Activated CD8-positive, alpha-beta memory T cell treated with anti-CD3 and anti-CD28 coated beads for 24 hours (primary cell): ENCODE results near the gene TTN.

Experiments
- DNase-seq: peaks from one replicate; pipeline ENCODE4 v3.0.0-alpha.2; 2020

The TTN gene

GRCh38 chr2:178811045-178811444, 3.8 kb upstream of the TTN start:
- no peak for DNase-seq

- DNase-seq = no peak
These were observed 3.2 kb upstream of the TTN start for GRCh38 chr2:178810422-178810821.

DNA sequence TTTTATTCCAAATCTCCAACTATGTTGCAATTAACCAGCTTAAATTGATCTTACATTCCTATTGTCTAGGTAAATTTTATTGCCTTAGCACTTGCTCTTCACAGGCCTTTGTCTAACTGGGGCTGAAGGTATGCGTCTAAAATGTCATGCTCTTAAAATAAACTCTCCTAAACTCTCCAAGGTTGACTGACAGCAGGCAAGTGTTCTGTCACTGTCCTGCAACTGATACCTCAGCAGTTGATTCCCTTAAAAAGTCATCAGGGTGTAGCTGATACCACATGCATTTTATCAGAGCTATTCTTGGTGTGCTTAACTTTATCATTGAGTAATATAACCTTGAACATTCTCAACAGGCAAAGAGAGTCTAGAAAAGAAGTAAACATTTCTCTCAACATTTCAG, 680 bp downstream of the TTN start:
- DNase-seq = no peak

GRCh38 chr2:178805457-178805856, 1.8 kb downstream of the TTN start:
- no peak for DNase-seq

GRCh38 chr2:178804791-178805190, 2.4 kb downstream of the TTN start:
- DNase-seq = no peak

DNA sequence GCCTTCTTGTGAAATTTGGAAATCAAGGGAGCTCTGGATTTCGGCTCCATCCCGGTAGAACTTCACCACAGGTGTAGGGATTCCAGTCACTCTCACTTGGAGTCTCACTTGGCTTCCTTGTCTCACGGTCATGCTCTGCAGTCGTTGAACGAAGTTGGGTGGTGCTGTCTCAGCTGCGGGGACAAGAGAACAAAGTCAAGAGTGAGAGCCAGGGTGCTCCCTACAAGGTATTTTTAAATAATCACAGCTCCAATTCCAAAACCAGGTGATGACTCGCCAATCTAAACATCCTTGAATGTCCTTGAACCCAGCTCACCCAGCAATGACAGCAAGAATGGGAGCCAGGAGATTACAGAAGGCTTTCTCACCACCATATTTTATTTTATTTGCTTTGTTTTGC, 6.7 kb downstream of the TTN start:
- DNase-seq = no peak

DNA sequence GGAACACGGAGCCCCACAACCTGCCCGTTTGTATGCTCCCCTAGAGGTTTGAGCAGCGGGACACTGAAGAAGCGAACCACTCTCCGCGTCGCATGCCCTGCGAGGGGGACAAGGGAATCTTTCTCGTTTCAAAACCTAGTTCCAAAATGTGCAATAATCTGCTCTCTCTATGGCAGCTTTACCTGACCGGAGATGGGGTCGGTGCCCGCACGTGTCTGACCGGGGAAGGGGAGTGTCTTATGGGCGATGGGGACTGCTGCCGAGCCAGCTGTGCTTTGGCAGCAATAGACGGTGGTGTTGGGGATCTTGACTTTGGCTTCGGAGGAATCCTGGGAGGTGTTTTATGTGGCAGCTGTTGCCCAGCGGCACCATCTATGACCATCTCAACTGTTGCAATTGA, 7.9 kb downstream of the TTN start:
- DNase-seq = no peak

DNA sequence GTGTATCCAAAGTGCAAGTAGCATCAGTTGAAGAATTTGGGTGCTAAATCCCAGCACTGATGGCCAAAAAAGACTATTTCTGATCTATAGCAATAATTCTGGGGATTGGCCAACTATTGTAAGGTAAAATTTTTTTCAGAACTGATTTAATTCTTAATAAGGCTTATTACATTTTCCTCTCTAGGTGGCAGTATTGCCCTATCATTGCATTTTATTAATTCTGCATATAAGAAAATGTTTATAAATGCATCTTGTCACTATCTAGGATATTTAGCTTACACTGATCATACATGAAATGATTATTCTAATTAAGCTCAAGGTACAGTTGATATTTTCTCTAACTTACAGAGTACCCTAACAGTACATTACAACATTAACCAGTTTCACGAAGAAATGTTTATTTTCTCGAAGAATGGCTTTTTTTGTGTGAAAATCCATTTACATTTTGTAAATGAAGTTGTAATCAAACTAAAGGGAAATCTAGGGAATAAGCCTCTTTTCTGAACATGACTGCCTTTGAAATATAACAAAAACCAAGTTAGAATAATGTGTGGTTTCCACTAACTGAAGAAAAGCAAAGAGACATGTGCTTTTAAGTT, 11.0 kb downstream of the TTN start:
- DNase-seq = no peak

- no peak for DNase-seq
These were observed 19.3 kb downstream of the TTN start for GRCh38 chr2:178787934-178788333.

DNA sequence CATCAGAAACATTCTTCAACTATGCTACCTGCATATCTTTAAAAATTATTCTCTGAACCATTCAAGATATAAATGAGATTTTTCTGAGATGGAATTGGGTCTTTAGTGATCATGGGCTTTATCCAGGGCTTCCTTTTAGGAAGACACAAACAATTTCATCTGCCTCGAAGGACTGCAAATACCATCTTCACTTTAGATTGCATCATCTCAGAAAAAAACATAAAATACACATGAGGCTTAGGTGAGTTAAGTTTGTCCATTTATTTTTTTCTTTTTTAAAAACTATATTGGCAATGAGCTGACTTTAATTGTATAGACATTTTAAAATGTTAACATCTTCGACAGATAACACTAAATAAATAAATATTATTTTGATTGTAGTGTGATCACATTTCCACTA, 20.1 kb downstream of the TTN start:
- DNase-seq = no peak

DNA sequence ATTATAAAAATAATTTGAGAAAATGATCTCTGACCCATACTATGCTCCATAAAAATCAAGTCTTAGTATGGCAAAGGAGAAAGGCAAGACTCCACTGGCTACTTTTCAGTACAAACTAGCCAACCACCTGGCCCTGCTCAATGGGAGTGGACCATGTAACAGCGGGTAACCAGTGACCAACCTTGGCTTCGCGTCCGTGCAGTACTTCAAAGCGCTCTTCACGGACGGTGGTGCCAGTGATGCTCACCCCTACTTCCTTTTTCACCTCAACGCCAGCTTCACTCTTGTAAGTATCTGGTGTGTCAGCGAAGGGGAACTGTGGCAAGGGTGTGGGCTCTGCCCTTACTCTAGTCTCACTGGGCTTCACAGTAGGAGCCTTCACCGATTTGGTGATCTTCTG, 23.3 kb downstream of the TTN start:
- DNase-seq = no peak

- no peak for DNase-seq
These were observed 25.0 kb downstream of the TTN start for GRCh38 chr2:178782236-178782635.

DNA sequence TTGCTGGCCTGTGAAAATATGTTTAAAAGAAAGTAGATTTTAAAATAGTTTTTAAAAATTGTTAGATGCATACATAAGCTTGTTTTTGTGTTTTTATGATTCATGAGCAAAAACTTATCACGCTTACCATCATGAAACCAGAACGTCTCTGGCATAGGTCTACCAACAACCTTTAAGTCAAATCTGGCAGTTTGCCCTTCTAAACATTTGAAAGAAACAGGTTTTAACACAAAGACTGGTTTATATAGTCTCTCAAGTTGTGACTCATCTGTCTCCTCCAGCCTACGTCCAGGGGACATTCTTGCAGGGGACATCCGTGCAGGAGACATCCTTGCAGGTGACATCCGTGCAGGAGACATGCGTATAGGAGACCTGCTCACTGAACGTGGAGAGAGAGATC, 29.6 kb downstream of the TTN start:
- no peak for DNase-seq

GRCh38 chr2:178776751-178777150, 30.5 kb downstream of the TTN start:
- no peak for DNase-seq

- no peak for DNase-seq
These were observed 31.2 kb downstream of the TTN start for GRCh38 chr2:178775975-178776374.

DNA sequence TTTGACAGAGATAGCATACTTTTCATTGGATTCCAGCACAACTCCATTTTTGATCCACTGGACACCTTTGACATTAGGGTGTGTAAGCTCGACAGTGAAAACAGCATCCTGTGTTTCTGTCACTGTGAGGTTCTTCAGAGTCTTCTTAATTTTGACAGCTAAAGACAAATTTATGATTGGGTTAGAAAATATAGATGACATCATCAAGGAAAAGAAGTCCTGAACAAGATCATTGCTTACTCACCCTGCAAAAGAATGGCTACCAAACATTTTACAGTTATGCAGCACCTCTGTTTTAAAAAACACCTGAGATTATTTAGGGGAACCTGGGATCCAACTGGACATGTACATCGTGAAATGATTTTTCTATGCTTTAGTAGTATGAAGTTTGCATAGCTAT, 36.7 kb downstream of the TTN start:
- DNase-seq = no peak

DNA sequence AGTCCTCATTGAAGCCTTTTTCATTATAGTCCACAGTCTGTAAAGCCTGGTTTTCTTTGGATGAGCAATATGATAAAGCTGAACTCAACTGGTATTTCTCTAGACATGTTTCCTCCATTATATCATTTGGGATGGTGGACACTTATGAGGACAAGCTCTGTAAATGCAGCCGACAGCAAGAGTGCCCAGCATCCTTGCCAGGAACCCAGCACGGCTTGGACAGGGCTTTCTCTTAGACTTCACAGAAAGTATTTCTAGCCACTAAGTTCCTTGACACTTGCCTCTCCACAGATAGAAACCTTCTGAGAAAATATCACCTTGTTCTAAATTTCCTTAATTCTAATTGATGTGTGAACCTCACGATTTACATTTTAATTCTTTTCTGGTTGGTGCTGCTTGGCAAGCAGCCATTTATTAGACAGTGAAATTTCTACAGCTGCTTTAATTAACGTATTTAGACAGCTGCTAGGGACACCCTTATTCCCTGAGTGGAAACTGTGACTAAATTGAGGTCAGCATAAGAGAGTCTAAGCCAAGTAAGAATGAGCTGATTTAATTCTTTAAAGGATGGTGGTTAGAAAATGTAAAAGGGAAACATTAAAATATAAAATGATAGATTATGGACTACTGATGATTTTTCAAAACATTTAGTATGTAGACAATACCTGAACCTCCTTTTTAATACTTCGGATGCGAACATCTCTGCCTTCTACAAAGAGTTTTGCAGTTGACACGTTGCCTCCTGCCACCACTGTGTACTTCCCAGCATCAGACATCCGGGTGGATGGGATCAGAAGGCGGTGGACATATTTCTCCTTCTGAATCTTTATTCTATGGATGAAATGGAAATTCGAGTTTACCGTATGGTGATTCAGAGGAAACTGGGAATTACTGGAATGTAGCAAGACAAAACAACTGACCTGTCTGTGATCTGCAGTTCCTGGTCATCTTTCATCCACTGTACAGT, 39.8 kb downstream of the TTN start:
- no peak for DNase-seq

GRCh38 chr2:178764097-178764496, 43.1 kb downstream of the TTN start:
- DNase-seq = no peak

DNA sequence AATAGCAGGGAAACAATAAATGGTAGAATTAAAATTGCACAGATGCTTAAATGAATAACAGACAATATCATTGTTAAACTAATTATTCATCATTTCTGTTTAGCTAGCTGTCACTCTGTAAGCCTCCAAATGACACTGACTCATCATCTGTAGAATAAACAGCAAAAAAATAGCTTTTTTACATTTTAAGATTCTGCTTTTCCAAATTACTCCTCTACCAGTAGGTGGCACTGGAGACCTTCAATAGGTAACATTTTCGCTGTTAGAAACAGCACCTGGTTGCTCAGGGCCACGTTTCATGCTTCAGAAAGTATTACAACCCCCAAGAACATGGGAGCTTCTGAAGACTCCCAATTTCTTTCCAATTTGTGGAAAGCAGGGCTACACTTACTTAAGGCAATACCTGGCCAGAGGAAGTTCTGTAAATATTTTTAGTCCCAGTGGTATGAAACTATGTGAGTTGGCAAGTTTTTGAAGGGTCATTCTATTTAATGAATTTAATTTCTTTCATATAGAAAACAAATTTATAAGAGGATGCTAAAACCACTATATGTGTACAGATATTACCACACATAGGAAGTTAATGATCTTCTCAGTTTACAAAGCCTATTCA, 45.4 kb downstream of the TTN start:
- DNase-seq = no peak

DNA sequence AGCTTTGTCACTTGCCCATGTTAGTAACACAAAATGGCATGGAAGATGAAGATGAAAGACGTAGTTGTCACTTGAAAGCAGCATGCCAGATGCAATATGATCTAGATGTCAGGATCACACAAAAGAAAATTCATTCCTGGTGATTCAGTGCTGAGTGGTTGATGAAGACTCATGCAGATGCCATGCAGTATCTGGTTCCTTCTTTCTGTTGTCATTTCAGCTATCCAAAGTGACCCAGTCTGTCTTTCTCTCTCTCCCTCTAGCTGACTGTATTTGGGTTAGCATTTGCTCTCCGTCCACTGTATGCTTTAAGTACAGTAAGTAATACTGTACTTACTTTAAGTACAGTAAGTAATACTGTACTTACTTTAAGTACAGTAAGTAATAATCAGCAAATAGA, 50.4 kb downstream of the TTN start:
- DNase-seq = no peak

- DNase-seq = no peak
These were observed 50.9 kb downstream of the TTN start for GRCh38 chr2:178756343-178756742.

DNA sequence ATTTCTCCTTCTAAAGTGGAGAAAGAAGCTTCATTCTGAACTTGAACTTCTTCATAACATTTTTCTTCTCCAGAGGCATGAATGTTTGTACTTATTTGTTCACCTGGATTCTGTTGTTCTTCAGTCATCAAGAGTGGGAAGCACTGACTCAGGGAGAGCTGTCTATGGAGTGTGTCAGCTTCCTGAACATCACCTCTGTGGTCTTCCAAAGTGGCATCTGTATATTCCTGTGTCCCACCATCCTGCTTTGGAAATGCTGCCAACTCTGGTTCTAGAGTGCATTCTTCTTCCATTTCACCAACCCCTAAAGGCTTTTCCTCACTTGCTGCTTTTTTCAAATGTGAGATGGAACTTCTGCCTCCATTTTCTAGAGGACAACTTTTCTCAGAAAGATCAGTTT, 59.5 kb downstream of the TTN start:
- DNase-seq = no peak

DNA sequence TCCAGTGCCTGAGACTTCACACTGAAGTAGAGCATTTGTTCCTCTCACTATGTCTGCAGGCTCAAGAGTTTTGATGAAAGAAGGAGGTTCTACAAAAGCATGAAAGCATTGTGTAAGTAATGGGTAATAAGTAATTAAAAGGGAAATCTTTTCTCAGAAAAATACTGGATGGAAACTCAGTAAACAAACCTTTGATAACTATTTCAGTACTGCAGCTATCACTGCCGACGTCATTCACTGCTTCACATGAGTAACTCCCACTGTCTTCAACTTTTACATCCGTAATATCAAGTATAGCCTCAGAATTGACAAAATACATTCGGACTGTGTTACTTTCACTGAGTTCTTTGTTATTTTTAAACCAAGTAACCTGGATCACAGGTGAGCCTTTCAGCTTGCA, 72.7 kb downstream of the TTN start:
- DNase-seq = no peak

GRCh38 chr2:178733975-178734374, 73.2 kb downstream of the TTN start:
- DNase-seq = no peak
